HG02885 (cell line): ENCODE data around the gene LEMD3.

ENCODE experiments used
- ATAC-seq: cut with Tn5 transposase; IDR thresholded peaks from one replicate; pipeline ENCODE4 v1.9.1; 2021; ENCODE audit warnings: mild to moderate bottlenecking; ENCODE audit not compliant: unreplicated experiment, poor library complexity

LEMD3 gene

DNA sequence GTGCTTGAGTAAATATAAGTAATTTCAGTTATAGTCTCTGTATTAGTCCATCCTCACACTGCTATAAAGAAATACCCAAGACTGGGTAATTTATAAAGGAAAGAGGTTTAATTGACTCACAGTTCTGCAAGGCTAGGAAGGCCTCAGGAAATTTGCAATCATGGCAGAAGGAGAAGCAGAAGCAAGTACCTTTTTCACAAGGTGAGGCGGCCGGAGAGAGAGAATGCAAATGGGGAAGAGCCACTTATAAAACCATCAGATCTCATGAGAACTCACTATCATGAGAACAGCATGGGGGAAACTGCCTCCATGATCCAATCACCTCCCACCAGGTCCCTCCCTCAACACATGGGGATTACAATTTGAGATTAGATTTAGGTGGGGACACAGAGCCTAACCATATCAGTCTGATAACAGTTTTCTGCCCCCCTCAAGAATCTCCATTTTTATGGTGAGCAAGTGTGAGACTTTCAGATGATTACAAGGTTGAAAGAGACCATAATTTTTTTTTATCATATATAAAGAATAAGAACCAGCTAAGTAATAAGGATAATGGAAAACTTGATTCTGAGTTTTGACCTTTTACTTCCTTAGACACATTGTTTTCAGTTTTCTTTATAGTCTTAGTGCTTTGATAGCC lies 35.6 kb downstream of the LEMD3 start:
- ATAC-seq = no peak

GRCh38 chr12:65205886-65206285 lies 36.5 kb downstream of the LEMD3 start:
- peak; percentile 49 for ATAC-seq

DNA sequence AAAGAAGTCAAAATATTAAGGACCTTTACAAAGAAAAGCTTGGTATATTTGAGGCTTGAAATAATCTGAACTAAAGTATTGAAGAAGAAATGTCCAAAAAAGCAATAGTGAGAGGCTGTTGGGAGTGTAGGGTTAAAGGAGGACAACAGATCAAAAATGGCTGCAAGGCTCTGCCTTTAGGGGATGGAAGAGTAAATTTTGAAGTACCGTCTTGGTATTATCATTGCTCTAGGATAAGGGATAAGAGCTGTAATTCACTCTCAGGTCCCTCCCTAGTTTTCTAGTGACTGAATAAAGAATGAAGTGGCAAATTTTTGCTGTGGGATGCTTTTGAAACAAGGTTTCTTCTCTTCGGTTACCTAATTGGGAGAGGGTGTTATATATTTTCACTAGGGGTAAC lies 38.7 kb downstream of the LEMD3 start:
- ATAC-seq = no peak

DNA sequence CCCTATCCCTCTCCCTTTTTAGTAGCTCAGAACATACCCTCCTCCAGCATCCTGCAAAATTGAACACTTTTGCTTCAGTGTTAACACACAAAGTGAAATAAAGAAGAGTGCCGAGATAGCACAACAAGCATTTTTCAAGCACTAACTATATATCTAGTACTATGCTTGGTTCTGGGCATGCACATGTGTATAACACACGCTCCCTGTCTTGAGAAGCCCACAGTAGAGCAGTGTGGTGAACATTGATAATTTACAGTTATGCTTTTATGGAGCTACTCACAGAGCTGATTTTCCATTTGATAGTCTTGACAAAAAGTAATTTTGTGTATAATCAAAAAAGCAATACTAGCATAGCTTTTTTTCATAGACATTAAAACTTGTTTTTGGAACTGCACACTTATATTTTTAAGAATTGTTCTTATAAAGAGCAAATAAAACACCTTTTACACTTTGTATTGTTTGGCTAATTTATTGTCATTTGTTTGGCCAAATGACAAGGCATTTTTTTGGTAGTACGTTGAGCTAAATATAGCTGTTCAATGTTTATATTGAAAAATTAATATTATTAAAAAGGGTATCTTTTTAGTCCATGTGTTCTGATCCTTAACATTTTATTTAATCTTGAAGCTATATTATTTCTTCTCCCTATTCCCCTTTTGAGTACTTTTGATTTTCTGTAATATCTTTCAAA lies 39.7 kb downstream of the LEMD3 start:
- no peak for ATAC-seq

DNA sequence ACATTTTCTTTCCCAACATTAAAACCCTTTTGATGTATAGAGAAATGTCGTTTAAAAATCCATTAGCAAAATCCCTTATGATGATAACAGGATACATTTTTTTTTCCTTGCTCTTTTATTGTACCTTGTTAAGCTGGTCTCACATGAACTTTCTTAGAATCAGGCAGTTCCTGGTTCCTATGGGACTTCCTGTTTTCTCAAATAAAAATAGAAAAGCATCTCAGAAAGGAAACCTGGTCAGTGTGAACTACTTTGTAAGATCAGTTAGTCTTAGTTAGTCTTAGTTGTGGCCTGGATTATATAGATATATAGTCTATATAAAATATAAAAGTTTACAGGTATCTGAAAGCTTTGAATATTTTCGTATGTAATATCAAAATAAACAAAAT lies 40.3 kb downstream of the LEMD3 start:
- ATAC-seq = peak; percentile 82

- ATAC-seq = no peak
Measured at GRCh38 chr12:65217086-65217485, 47.7 kb downstream of the LEMD3 start.

DNA sequence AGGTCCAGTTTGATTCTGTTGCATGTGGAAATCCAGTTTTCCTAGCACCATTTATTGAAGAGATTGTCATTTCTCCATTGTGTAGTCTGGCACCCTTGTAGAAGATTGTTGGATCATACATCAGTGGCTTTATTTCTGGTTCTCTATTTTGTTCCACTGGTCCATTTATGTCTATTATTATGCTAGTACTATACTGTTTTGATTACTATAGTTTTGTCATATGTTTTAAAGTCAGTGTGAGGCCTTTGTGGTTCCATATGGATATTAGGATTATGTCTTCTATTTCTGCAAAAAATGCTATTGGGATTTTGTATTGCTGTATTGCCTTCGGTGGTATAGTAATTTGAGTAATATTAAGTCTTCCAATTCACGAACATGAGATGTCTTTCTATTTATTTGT lies 51.4 kb downstream of the LEMD3 start:
- ATAC-seq = no peak

DNA sequence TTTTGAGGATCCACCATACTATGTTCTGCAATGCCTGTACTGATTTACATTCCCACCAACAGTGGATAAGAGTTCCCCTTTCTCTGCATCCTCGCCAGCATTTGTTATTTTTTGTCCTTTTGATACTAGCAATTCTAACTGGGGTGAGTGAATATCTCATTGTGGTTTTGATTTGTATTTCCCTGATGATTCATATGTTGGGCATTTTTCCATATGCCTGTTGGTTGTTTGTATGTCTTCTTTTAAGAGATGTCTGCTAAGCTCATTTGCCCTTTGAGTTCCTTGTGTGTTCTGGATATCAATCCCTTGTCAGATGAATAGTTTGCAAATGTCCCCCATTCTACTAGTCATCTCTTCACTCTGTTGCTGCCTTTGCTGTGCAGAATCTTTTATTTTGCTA lies 60.1 kb downstream of the LEMD3 start:
- ATAC-seq = no peak

GRCh38 chr12:65232476-65233077 lies 63.2 kb downstream of the LEMD3 start:
- no peak for ATAC-seq

DNA sequence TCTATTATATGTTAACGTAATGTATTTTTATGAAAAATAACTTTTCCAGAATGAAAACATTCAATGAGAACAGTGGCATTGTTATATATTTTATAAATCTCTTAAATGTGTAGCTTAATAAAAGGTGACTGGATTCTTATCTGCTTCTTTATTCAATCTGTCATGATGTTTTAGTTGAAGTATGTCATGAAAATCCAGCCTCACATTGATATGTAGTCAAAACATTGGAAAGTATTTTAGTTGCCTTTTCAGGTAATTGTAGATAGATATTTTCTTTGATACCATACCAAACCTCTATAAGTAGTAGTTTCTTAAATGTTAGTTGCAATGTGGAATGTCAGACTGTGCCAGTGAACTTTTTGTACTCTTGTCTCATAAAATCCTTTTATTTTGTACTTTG lies 67.8 kb downstream of the LEMD3 start:
- no peak for ATAC-seq

GRCh38 chr12:65238609-65239008 lies 69.2 kb downstream of the LEMD3 start:
- ATAC-seq = no peak

DNA sequence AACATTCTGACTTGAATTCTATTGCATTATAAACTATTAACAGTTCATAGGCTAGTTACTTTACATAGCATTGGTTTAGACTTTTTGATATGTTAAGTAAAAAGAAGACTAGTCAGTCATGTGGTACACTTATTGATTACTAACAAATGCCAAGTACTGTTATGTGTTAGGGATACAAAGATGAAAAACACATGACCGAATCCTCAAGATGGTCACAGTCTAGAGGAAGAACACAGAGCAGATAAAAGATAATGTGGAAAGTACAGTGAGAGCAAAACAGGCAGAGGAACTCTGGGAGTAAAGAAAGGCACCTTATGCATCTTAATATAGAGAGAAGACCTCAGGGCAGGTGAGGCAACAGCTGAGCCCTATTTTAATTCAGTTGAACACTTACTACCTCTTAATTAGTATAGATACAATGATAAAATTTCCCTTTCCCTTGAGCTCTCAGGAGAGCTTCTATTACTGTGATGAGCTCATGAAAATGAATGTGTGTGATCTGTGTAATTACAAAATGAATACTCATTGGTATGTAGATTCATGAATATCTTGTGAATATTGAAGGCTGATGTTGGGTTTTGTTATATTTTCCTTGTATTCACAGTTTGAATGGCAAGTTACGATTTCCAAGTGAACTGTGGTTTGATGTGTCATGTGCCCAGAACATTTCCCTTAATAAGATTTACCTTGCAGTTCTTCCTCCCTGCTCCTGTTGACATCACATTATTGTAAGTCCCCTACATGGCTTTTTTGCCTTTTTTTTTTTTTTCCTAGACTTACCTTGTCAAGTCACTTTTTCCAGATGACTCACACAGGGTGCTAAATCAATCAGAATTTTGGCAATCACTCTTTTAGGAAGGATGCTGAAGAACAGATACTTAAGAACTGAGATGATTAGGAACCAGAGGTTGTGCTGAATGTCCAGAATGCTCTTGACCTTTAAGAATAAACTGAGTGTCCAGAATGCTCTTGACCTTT lies 79.6 kb downstream of the LEMD3 start:
- ATAC-seq = no peak

DNA sequence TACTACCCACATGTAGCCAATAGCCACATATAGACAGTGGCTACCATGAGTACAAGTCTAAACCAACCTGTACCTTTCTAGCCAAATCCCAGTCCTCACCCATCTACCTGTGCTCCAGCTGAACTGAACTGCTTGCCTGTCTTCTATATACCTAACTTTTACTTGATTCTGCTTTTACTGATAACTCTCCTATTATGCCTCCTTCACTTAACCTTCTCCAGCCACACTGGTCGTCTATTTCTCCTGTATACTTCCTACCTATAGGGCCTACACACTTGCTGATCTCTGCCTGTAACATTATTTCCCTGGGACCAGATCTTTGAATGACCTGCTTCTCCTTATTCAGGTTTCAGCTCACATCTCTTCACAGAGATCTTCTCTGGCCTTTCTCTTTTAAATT lies 83.1 kb downstream of the LEMD3 start:
- no peak for ATAC-seq

DNA sequence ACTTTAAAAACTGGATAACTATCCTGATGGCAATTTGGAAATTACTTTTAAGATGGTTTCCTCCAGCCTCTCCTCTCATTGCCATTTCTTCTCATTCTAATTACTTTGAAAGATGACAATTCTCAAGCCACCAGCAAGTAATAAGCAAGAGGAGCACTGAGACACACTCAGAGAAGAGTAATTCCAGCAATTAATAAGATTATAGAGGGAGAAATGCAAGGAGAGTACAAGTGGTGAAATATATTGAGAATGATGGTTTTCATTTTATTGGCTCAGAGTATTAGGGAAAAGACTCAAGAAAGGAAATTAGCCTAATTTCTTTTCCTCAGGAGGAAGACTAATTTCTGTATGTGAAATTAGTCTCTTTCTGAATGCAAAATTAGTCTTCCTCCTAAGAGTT lies 88.6 kb downstream of the LEMD3 start:
- no peak for ATAC-seq

- ATAC-seq = no peak
Measured at GRCh38 chr12:65259501-65259900, 90.1 kb downstream of the LEMD3 start.

- ATAC-seq = no peak
Measured at GRCh38 chr12:65263777-65264176, 94.4 kb downstream of the LEMD3 start.

DNA sequence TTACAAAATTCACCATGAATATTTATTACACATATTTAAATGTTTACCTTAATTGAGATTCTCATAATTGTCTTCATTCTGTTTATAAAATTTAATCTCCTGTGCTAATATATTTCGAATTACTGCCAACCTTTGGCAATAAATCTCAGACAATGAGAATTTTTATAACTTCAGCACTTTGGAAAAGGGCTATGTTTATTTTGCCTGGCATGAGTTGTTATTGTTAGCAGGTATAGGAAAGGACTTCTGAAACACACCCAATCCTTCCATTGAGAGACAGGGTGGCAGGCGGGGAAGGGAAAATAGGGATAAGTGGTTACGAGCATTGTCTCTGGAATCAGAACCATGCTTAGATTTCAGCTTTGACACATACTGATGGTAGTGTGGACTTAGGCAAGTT lies 97.0 kb downstream of the LEMD3 start:
- ATAC-seq = no peak

- no peak for ATAC-seq
Measured at GRCh38 chr12:65269603-65270002, 100.2 kb downstream of the LEMD3 start.

DNA sequence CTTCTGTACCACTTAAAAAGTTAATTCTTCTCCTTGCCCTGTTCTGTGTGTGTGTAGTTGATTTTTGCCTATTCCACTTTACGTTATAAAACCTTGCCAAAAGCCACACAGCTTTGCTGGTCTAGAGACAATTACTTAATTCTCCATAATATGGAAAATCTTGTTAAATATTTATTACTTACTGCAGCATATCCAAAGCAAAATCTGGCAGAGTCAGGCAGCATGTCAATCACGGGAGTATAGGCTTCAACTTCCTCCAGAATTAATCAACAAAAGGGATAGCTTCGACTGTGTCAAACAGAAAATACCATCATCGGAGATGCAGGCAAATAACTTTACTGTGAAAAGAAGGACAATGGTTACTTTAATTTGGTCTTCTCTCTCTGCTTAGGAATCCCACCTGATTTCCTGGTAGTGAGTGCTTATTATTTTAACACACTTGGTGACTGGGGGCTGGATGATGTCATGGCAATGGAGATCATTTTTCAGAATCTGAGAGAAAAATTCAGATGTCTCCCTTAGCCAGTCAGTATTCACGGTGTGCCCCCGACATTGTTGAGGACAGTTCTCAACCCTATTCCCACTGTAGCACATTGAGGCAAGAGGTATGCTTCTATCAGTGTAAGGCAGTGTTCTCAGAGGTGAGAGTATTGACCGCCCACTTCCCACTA lies 105.4 kb downstream of the LEMD3 start:
- ATAC-seq = no peak

DNA sequence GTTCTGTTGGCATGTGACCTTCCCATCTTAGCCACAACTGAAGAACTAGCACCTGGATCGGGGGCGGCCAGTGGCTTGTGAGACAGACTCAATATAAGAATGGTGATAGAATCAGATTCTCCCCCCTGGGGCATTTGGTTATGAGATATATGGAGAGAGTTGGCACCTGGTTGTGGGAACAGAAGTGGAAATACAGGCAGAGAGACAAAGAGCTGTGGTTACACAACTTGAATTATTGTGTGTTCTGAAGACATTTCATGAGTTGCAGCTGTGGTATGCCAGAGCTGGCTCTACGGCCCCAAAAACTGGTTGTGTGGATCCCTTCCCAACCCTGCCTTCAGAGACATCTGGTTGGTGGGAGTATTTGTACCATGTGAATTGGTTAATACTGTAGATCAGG lies 106.2 kb downstream of the LEMD3 start:
- no peak for ATAC-seq
